Measurements from ENCODE around the gene METTL26.

METTL26 gene

GRCh38 chr16:669666-670065, 33.6 kb upstream of the METTL26 start:
- no peak for TF ChIP-seq RAD21 (IDR thresholded peaks at IDR 0.05; ENCODE audit: low read depth)
- TF ChIP-seq TEAD4 (IDR thresholded peaks at IDR 0.05), result no peak
- no peak for TF ChIP-seq FOXM1 (IDR thresholded peaks at IDR 0.05; ENCODE audit: borderline replicate concordance, low read depth)
- no peak for TF ChIP-seq CREB1 (IDR thresholded peaks at IDR 0.05; ENCODE audit: low read depth)
- no peak for TF ChIP-seq NFIC (IDR thresholded peaks at IDR 0.05)
- TF ChIP-seq, protein P1, sequence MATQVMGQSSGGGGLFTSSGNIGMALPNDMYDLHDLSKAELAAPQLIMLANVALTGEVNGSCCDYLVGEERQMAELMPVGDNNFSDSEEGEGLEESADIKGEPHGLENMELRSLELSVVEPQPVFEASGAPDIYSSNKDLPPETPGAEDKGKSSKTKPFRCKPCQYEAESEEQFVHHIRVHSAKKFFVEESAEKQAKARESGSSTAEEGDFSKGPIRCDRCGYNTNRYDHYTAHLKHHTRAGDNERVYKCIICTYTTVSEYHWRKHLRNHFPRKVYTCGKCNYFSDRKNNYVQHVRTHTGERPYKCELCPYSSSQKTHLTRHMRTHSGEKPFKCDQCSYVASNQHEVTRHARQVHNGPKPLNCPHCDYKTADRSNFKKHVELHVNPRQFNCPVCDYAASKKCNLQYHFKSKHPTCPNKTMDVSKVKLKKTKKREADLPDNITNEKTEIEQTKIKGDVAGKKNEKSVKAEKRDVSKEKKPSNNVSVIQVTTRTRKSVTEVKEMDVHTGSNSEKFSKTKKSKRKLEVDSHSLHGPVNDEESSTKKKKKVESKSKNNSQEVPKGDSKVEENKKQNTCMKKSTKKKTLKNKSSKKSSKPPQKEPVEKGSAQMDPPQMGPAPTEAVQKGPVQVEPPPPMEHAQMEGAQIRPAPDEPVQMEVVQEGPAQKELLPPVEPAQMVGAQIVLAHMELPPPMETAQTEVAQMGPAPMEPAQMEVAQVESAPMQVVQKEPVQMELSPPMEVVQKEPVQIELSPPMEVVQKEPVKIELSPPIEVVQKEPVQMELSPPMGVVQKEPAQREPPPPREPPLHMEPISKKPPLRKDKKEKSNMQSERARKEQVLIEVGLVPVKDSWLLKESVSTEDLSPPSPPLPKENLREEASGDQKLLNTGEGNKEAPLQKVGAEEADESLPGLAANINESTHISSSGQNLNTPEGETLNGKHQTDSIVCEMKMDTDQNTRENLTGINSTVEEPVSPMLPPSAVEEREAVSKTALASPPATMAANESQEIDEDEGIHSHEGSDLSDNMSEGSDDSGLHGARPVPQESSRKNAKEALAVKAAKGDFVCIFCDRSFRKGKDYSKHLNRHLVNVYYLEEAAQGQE (IDR thresholded peaks at IDR 0.05; ENCODE audit: low read depth), result no peak
- TF ChIP-seq EP300 (IDR thresholded peaks at IDR 0.05; ENCODE audit: borderline replicate concordance), result no peak
- no peak for TF ChIP-seq USF1 (IDR thresholded peaks at IDR 0.05)
- no peak for TF ChIP-seq ZBTB7A (IDR thresholded peaks at IDR 0.05; ENCODE audit: low read depth)
- TF ChIP-seq CEBPB (IDR thresholded peaks at IDR 0.05), result no peak
- no peak for TF ChIP-seq TAF1 (IDR thresholded peaks at IDR 0.05; ENCODE audit: low read depth)
- TF ChIP-seq YY1 (IDR thresholded peaks at IDR 0.05; ENCODE audit: low read depth), result no peak
- TF ChIP-seq TCF12 (IDR thresholded peaks at IDR 0.05; ENCODE audit: low read depth), result no peak
- TF ChIP-seq, protein P2, sequence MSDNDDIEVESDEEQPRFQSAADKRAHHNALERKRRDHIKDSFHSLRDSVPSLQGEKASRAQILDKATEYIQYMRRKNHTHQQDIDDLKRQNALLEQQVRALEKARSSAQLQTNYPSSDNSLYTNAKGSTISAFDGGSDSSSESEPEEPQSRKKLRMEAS (IDR thresholded peaks at IDR 0.05), result no peak
- TF ChIP-seq EGR1 (IDR thresholded peaks at IDR 0.05), result no peak

GRCh38 chr16:668519-669171, 32.5 kb upstream of the METTL26 start:
- TF ChIP-seq EP300 (IDR thresholded peaks at IDR 0.05; ENCODE audit: borderline replicate concordance) (no peak), CREB1 (IDR thresholded peaks at IDR 0.05; ENCODE audit: low read depth) (no peak), USF1 (IDR thresholded peaks at IDR 0.05) (no peak), NFIC (IDR thresholded peaks at IDR 0.05) (no peak), TCF12 (IDR thresholded peaks at IDR 0.05; ENCODE audit: low read depth) (no peak), YY1 (IDR thresholded peaks at IDR 0.05; ENCODE audit: low read depth) (no peak), CEBPB (IDR thresholded peaks at IDR 0.05) (no peak), TEAD4 (IDR thresholded peaks at IDR 0.05) (no peak), TAF1 (IDR thresholded peaks at IDR 0.05; ENCODE audit: low read depth) (no peak), RAD21 (IDR thresholded peaks at IDR 0.05; ENCODE audit: low read depth) (no peak), FOXM1 (IDR thresholded peaks at IDR 0.05; ENCODE audit: borderline replicate concordance, low read depth) (no peak), ZBTB7A (IDR thresholded peaks at IDR 0.05; ENCODE audit: low read depth) (no peak)
- TF ChIP-seq, protein P1 (IDR thresholded peaks at IDR 0.05; ENCODE audit: low read depth), result no peak
- TF ChIP-seq, protein P2 (IDR thresholded peaks at IDR 0.05), result no peak

- no peak for TF ChIP-seq EP300 (IDR thresholded peaks at IDR 0.05; ENCODE audit: borderline replicate concordance)
- TF ChIP-seq, protein P2 (IDR thresholded peaks at IDR 0.05), result 0 out of 2 replicates have a peak, but pooled peaks have one; percentile 66
- TF ChIP-seq YY1 (IDR thresholded peaks at IDR 0.05; ENCODE audit: low read depth), result peak; percentile 90
- TF ChIP-seq CREB1 (IDR thresholded peaks at IDR 0.05; ENCODE audit: low read depth), result no peak
- TF ChIP-seq TAF1 (IDR thresholded peaks at IDR 0.05; ENCODE audit: low read depth), result peak; percentile 73
- TF ChIP-seq USF1 (IDR thresholded peaks at IDR 0.05), result 0 out of 2 replicates have a peak, but pooled peaks have one; percentile 30
- no peak for TF ChIP-seq TEAD4 (IDR thresholded peaks at IDR 0.05)
- TF ChIP-seq CEBPB (IDR thresholded peaks at IDR 0.05), result no peak
- peak; percentile 98 for TF ChIP-seq ZBTB7A (IDR thresholded peaks at IDR 0.05; ENCODE audit: low read depth)
- TF ChIP-seq TCF12 (IDR thresholded peaks at IDR 0.05; ENCODE audit: low read depth), result peak; percentile 35; the same call in 1 of the 2 replicates
- TF ChIP-seq, protein P1 (IDR thresholded peaks at IDR 0.05; ENCODE audit: low read depth), result no peak
- peak; percentile 22; the same call in 1 of the 2 replicates for TF ChIP-seq RAD21 (IDR thresholded peaks at IDR 0.05; ENCODE audit: low read depth)
- TF ChIP-seq FOXM1 (IDR thresholded peaks at IDR 0.05; ENCODE audit: borderline replicate concordance, low read depth), result no peak
- TF ChIP-seq NFIC (IDR thresholded peaks at IDR 0.05), result no peak
- peak; percentile 74 for TF ChIP-seq EGR1 (IDR thresholded peaks at IDR 0.05)
These were observed 31.8 kb upstream of the METTL26 start, which contains the start of gene RHOT2 for GRCh38 chr16:667780-668518. RHOT2 (plus strand) TSS chr16:668132; CDS start chr16:668200, 68 bp downstream.
